ENCODE measurements around the gene QRICH1.

DNA sequence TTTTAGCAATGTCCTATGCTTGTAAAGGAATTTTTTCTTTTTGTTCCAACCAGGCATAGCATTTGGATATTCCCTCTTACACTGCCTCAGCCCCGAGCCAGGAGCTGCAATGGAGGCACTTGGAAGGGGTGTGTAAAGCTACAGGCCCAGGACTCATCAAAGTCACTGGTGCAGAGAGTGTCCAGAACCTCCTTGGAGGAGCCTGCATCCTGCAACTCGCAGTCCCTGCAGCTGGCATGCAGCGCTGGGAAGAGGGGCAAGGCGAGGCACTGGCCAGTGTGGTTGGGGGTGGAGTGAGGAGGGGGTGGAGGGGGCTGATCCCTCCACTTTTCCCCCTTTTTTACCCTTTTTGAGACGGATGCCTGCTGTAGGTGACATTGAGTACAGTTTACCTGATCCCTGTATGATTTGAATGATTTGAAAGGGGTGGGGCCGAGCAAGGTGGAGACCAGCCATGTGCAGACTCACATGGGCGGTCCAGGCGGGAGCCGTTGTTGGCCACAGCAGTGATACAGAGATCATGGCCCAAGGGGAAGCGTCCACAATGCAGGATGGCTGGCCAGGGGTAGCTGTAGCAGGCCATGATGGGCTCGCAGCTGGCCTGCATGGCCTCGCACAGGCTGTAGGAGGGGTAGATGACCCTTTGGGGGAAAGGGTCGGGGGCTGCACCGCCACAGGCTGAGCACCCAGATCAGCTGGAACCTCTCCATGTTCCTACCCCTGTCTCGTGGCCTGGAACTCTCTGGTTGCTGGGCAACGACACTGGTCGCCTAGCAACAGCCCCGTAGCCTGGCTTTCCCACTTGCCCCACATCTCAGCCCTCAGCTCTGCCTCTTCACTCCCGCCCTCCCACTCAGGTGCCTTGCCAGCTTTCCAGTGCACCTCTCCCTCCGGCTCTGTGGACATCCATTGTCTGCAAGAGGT, 95.9 kb downstream of the QRICH1 start:
- TF ChIP-seq, protein P1, sequence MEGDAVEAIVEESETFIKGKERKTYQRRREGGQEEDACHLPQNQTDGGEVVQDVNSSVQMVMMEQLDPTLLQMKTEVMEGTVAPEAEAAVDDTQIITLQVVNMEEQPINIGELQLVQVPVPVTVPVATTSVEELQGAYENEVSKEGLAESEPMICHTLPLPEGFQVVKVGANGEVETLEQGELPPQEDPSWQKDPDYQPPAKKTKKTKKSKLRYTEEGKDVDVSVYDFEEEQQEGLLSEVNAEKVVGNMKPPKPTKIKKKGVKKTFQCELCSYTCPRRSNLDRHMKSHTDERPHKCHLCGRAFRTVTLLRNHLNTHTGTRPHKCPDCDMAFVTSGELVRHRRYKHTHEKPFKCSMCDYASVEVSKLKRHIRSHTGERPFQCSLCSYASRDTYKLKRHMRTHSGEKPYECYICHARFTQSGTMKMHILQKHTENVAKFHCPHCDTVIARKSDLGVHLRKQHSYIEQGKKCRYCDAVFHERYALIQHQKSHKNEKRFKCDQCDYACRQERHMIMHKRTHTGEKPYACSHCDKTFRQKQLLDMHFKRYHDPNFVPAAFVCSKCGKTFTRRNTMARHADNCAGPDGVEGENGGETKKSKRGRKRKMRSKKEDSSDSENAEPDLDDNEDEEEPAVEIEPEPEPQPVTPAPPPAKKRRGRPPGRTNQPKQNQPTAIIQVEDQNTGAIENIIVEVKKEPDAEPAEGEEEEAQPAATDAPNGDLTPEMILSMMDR (conservative IDR thresholded peaks at IDR 0.05; ENCODE audit: low read depth, low read length): no peak
- no peak for TF ChIP-seq EZH2 (IDR thresholded peaks at IDR 0.05; ENCODE audit: borderline replicate concordance, low read depth, low read length, poor library complexity, severe bottlenecking)
